Bronchial epithelial cell (primary cell): ENCODE measurements around the gene SMCHD1. TPM values are rescaled to one million over a fixed set of nuclear protein-coding genes. Genes with fewer than 3 reads are reported as not detected.

Experiments used
- DNase-seq: peaks from one replicate; pipeline ENCODE4 v3.0.0-alpha.2; 2010; ENCODE audit warnings: low read depth
- FAIRE-seq: peaks from 2 replicates; lab custom pipeline; 2011; peaks lifted over from hg19 to GRCh38; lab: Jason Lieb, UNC
- H3K27me3 ChIP-seq: 2 replicates; pipeline ENCODE4 v1.5.1; 2011; ENCODE audit warnings: low read length; ENCODE audit not compliant: control insufficient read depth, insufficient read depth
- H3K36me3 ChIP-seq: 2 replicates; pipeline ENCODE4 v1.5.1; 2011; ENCODE audit warnings: low read length; ENCODE audit not compliant: control insufficient read depth, insufficient read depth
- H3K4me3 ChIP-seq: 2 replicates; pipeline ENCODE4 v1.5.1; 2011; ENCODE audit warnings: mild to moderate bottlenecking, low read depth, low read length, control low read depth
- total RNA-seq: library from RNA; depleted of rRNA; stranded (reverse); fragments of >200 nt; gene quantifications from 2 replicates; pipeline ENCODE4 v1.2.1, GENCODE V29; 2014
- TF ChIP-seq, protein P1 (sequence below): IDR thresholded peaks from 2 replicates; pipeline ENCODE4 v1.5.1; 2011; ENCODE audit warnings: mild to moderate bottlenecking, moderate library complexity, low read length, control low read depth, inconsistent platforms; ENCODE audit not compliant: insufficient read depth, severe bottlenecking

The SMCHD1 gene
- total RNA-seq, 1 donor from 2014 or later, result 45.3 TPM

- TF ChIP-seq, protein P1, sequence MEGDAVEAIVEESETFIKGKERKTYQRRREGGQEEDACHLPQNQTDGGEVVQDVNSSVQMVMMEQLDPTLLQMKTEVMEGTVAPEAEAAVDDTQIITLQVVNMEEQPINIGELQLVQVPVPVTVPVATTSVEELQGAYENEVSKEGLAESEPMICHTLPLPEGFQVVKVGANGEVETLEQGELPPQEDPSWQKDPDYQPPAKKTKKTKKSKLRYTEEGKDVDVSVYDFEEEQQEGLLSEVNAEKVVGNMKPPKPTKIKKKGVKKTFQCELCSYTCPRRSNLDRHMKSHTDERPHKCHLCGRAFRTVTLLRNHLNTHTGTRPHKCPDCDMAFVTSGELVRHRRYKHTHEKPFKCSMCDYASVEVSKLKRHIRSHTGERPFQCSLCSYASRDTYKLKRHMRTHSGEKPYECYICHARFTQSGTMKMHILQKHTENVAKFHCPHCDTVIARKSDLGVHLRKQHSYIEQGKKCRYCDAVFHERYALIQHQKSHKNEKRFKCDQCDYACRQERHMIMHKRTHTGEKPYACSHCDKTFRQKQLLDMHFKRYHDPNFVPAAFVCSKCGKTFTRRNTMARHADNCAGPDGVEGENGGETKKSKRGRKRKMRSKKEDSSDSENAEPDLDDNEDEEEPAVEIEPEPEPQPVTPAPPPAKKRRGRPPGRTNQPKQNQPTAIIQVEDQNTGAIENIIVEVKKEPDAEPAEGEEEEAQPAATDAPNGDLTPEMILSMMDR, result no peak
- Histone ChIP-seq H3K27me3 (peaks cover 2% of the 10 kb centered on the region), H3K36me3 (no peaks in the 10 kb centered on the region), H3K4me3 (no peak overlapping the region)
- no peak for DNase-seq
- no peak for FAIRE-seq
Measured at GRCh38 chr18:2839202-2839601, 183.7 kb downstream of the SMCHD1 start.

DNA sequence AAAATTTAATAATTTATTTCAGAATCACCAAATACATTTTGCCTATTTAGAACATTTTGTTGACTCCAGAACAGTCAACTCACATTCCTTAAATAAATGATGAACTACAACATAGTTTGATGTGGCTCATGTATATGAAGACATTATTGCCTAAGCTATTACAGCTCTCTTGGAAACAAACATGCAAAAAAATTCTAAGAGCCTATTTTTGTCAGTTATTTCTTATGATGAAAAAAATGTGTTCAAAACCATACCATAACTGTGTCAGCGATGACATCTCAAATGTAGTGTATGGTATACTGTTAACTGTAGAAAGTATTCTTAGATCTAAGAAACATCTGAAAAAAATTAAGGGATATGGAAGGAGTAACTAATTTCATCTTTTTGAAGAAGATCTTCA is 185.0 kb downstream of the SMCHD1 start:
- TF ChIP-seq, protein P1, result no peak
- peaks cover 6% of the 10 kb centered on the region for H3K27me3 ChIP-seq
- no peaks in the 10 kb centered on the region for H3K36me3 ChIP-seq
- no peak for DNase-seq
- H3K4me3 ChIP-seq, result no peak overlapping the region
- FAIRE-seq, result no peak

- TF ChIP-seq, protein P1, result no peak
- Histone ChIP-seq H3K36me3 (no peaks in the 10 kb centered on the region), H3K27me3 (peaks cover 22% of the 10 kb centered on the region), H3K4me3 (no peak overlapping the region)
- DNase-seq, result no peak
- FAIRE-seq, result no peak
Measured at GRCh38 chr18:2843146-2843545, 187.6 kb downstream of the SMCHD1 start.

GRCh38 chr18:2845172-2845571 is 189.6 kb downstream of the SMCHD1 start:
- TF ChIP-seq, protein P1, result no peak
- peaks cover 29% of the 10 kb centered on the region for H3K27me3 ChIP-seq
- FAIRE-seq (no peak), DNase-seq (no peak)
- H3K4me3 ChIP-seq, result no peak overlapping the region
- H3K36me3 ChIP-seq, result no peaks in the 10 kb centered on the region

- H3K27me3 ChIP-seq, result peaks cover 28% of the 10 kb centered on the region
- H3K4me3 ChIP-seq, result peak within 1 kb of the TSS; percentile 12
- no peaks in the 10 kb centered on the region for H3K36me3 ChIP-seq
- FAIRE-seq, result no peak
- peak; percentile 16 for DNase-seq
- TF ChIP-seq, protein P1, result no peak
Measured at GRCh38 chr18:2846636-2847316, 191.2 kb downstream of the SMCHD1 start, which contains the start of gene EMILIN2. Gene EMILIN2 (plus strand): TSS chr18:2847006. CDS start chr18:2847189, 183 bp downstream.
